Neural crest cell (in vitro differentiated cells): ENCODE data around the gene ISM2. TPM values are rescaled to one million over a fixed set of nuclear protein-coding genes. Genes with fewer than 3 reads are reported as not detected.

Source experiments
- DNase-seq: peaks from one replicate; pipeline ENCODE4 v3.0.0; 2021; ENCODE audit warnings: low read depth, mixed read lengths, low spot score
- H3K27ac Mint-ChIP-seq: one replicate; pipeline ENCODE4 v1.8.0; 2021; ENCODE audit warnings: mild to moderate bottlenecking, mixed read lengths; ENCODE audit not compliant: unreplicated experiment
- H3K27me3 Mint-ChIP-seq: 2 replicates; pipeline ENCODE4 v1.8.0; 2021; ENCODE audit warnings: low read depth, mild to moderate bottlenecking, mixed read lengths
- H3K36me3 Mint-ChIP-seq: 2 replicates; pipeline ENCODE4 v1.8.0; 2021; ENCODE audit warnings: low read depth, mild to moderate bottlenecking, mixed read lengths
- H3K4me1 Mint-ChIP-seq: 2 replicates; pipeline ENCODE4 v1.8.0; 2021; ENCODE audit warnings: mixed read lengths
- H3K4me3 Mint-ChIP-seq: one replicate; pipeline ENCODE4 v1.8.0; 2021; ENCODE audit warnings: mild to moderate bottlenecking, mixed read lengths
- H3K9me3 Mint-ChIP-seq: 2 replicates; pipeline ENCODE4 v1.8.0; 2021; ENCODE audit warnings: mixed read lengths
- CTCF ChIP-seq: fragments of 200-600 bp; sonication (generic); conservative IDR thresholded peaks from 2 replicates; pipeline ENCODE4 v1.5.0; 2021; ENCODE audit warnings: antibody characterized with exemption, mild to moderate bottlenecking
- total RNA-seq: library from RNA; stranded (reverse); gene quantifications from 2 replicates; pipeline ENCODE4 v1.2.1, GENCODE V29; 2021

The ISM2 gene
- total RNA-seq, 1 donor from 2014 or later = not detected

- Mint-ChIP-seq H3K27ac (no peak overlapping the region), H3K4me3 (no peak overlapping the region), H3K9me3 (no peaks in the 10 kb centered on the region), H3K36me3 (peaks cover 11% of the 10 kb centered on the region), H3K27me3 (no peaks in the 10 kb centered on the region), H3K4me1 (no peaks in the 10 kb centered on the region)
- DNase-seq = no peak
- TF ChIP-seq CTCF = no peak
Measured at GRCh38 chr14:77436042-77436441, 62.6 kb downstream of the ISM2 start.

- no peaks in the 10 kb centered on the region for H3K9me3 Mint-ChIP-seq
- no peak for DNase-seq
- no peak overlapping the region for H3K4me3 Mint-ChIP-seq
- TF ChIP-seq CTCF = no peak
- peaks cover 41% of the 10 kb centered on the region for H3K36me3 Mint-ChIP-seq
- H3K4me1 Mint-ChIP-seq = no peaks in the 10 kb centered on the region
- H3K27ac Mint-ChIP-seq = no peak overlapping the region
- H3K27me3 Mint-ChIP-seq = no peaks in the 10 kb centered on the region
Measured at GRCh38 chr14:77426396-77426795, 72.2 kb downstream of the ISM2 start.

GRCh38 chr14:77424862-77425261, 73.8 kb downstream of the ISM2 start:
- no peaks in the 10 kb centered on the region for H3K4me1 Mint-ChIP-seq
- DNase-seq = no peak
- TF ChIP-seq CTCF = no peak
- H3K9me3 Mint-ChIP-seq = peaks cover 3% of the 10 kb centered on the region
- H3K27ac Mint-ChIP-seq = no peak overlapping the region
- no peak overlapping the region for H3K4me3 Mint-ChIP-seq
- H3K27me3 Mint-ChIP-seq = no peaks in the 10 kb centered on the region
- peaks cover 39% of the 10 kb centered on the region for H3K36me3 Mint-ChIP-seq

Other genes starting within 250 kb of the ISM2 start
- not detected in 2 replicates for gene NGB, start 227.6 kb downstream of the ISM2 start, total RNA-seq
- 46.0 and 46.8 TPM in 2 replicates for gene POMT2, start 177.9 kb downstream of the ISM2 start, total RNA-seq
- 24.5 and 27.3 TPM in 2 replicates for gene GSTZ1, start 177.8 kb downstream of the ISM2 start, total RNA-seq
- 19.1 and 20.2 TPM in 2 replicates for gene TMED8, start 121.7 kb downstream of the ISM2 start, total RNA-seq
- 4.3 and 7.8 TPM in 2 replicates for gene SAMD15, start 121.4 kb downstream of the ISM2 start, total RNA-seq
- 0.47 and 0.48 TPM in 2 replicates for gene NOXRED1, start 75.3 kb downstream of the ISM2 start, total RNA-seq
- 22.9 and 23.6 TPM in 2 replicates for gene VIPAS39, start 41.2 kb downstream of the ISM2 start, total RNA-seq
- 190 and 210 TPM in 2 replicates for gene AHSA1, start 40.7 kb downstream of the ISM2 start, total RNA-seq
- 27.3 and 30.2 TPM in 2 replicates for gene SPTLC2, start 117.8 kb upstream of the ISM2 start, total RNA-seq
- gene ALKBH1, start 209.2 kb upstream of the ISM2 start, total RNA-seq = 13.7 and 18.1 TPM in 2 replicates
- 164 and 199 TPM in 2 replicates for gene SLIRP, start 209.3 kb upstream of the ISM2 start, total RNA-seq